WTC11 (cell line): ENCODE results near the gene LHPP. TPM values are rescaled to one million over a fixed set of nuclear protein-coding genes. Genes with fewer than 3 reads are reported as not detected.
"Not testable (repeated sequence)": the region's sequence is repeated elsewhere in the genome, so short reads cannot be mapped to it uniquely, and the experiment has no call there.

Source experiments
- ATAC-seq: fragments of 200-7000 bp; cut with Tn5 transposase; 2 replicates; pipeline ENCODE4 v1.10.0; 2021; ENCODE audit warnings: mild to moderate bottlenecking, moderate library complexity
- CTCF ChIA-PET: fragments of 300-600 bp; sonication (Branson Sonifier 250); formaldehyde crosslinking; loops from one replicate; lab custom pipeline; 2021; ENCODE audit warnings: antibody characterized with exemption; lab: Charles Lee
- POLR2A ChIA-PET: fragments of 350-600 bp; sonication (Branson Sonifier 250); formaldehyde crosslinking; loops from one replicate; lab custom pipeline; 2021; ENCODE audit warnings: antibody characterized with exemption; lab: Charles Lee
- DNase-seq: peaks from one replicate; pipeline ENCODE4 v3.0.0; 2021; ENCODE audit warnings: low spot score
- H3K27ac Mint-ChIP-seq: 2 replicates; pipeline ENCODE4 v1.8.0; 2021; ENCODE audit warnings: mixed read lengths
- H3K27me3 Mint-ChIP-seq: 2 replicates; pipeline ENCODE4 v1.8.0; 2021; ENCODE audit warnings: low read depth, mild to moderate bottlenecking, moderate library complexity, mixed read lengths
- H3K36me3 Mint-ChIP-seq: 2 replicates; pipeline ENCODE4 v1.8.0; 2021; ENCODE audit warnings: mixed read lengths
- H3K4me1 Mint-ChIP-seq: 2 replicates; pipeline ENCODE4 v1.8.0; 2022; ENCODE audit warnings: mixed read lengths
- H3K4me3 Mint-ChIP-seq: 2 replicates; pipeline ENCODE4 v1.8.0; 2021; ENCODE audit warnings: mild to moderate bottlenecking, moderate library complexity, mixed read lengths
- H3K9me3 Mint-ChIP-seq: 2 replicates; pipeline ENCODE4 v1.8.0; 2021; ENCODE audit warnings: mixed read lengths
- AR ChIP-seq: fragments of 250-450 bp; sonication (Bioruptor Pico); IDR thresholded peaks from 2 replicates; pipeline ENCODE4 v1.9.0; 2021; ENCODE audit warnings: mild to moderate bottlenecking
- CBFB ChIP-seq: sonication (generic); formaldehyde crosslinking; IDR thresholded peaks from 2 replicates; pipeline ENCODE4 v1.8.1; 2022; ENCODE audit warnings: mild to moderate bottlenecking, low read depth, missing genetic modification reagents
- CDX4 ChIP-seq: fragments of 250-450 bp; sonication (Bioruptor Pico); IDR thresholded peaks from 2 replicates; pipeline ENCODE4 v1.9.0; 2021; ENCODE audit warnings: moderate library complexity, mild to moderate bottlenecking, inconsistent platforms, borderline replicate concordance
- CREM ChIP-seq: sonication (generic); formaldehyde crosslinking; IDR thresholded peaks from 2 replicates; pipeline ENCODE4 v1.8.1; 2022; ENCODE audit warnings: mild to moderate bottlenecking, missing genetic modification reagents, moderate library complexity
- E2F5 ChIP-seq: sonication (generic); formaldehyde crosslinking; IDR thresholded peaks from 2 replicates; pipeline ENCODE4 v1.8.1; 2022; ENCODE audit warnings: mild to moderate bottlenecking, moderate library complexity, missing genetic modification reagents
- GTF2I ChIP-seq: fragments of 250-450 bp; sonication (Bioruptor Pico); conservative IDR thresholded peaks from 2 replicates; pipeline ENCODE4 v1.4.0; 2021; ENCODE audit warnings: mild to moderate bottlenecking
- IRF1 ChIP-seq: sonication (generic); formaldehyde crosslinking; IDR thresholded peaks from 2 replicates; pipeline ENCODE4 v1.8.0; 2023; ENCODE audit warnings: missing genetic modification reagents
- NFYB ChIP-seq: sonication (generic); formaldehyde crosslinking; conservative IDR thresholded peaks from 2 replicates; pipeline ENCODE4 v1.8.0; 2022; ENCODE audit warnings: low read depth, missing genetic modification reagents
- RELA ChIP-seq: sonication (generic); formaldehyde crosslinking; IDR thresholded peaks from 2 replicates; pipeline ENCODE4 v1.8.1; 2022; ENCODE audit warnings: missing genetic modification reagents, mild to moderate bottlenecking, borderline replicate concordance
- SOX15 ChIP-seq: fragments of 250-450 bp; sonication (Bioruptor Pico); IDR thresholded peaks from 2 replicates; pipeline ENCODE4 v1.9.0; 2021; ENCODE audit warnings: mild to moderate bottlenecking
- STAT6 ChIP-seq: sonication (generic); formaldehyde crosslinking; conservative IDR thresholded peaks from 2 replicates; pipeline ENCODE4 v1.8.1; 2023; ENCODE audit warnings: mild to moderate bottlenecking, low read depth, missing genetic modification reagents, moderate library complexity
- TEAD4 ChIP-seq: sonication (generic); formaldehyde crosslinking; IDR thresholded peaks from 2 replicates; pipeline ENCODE4 v1.8.0; 2022; ENCODE audit warnings: mild to moderate bottlenecking, missing genetic modification reagents
- USF1 ChIP-seq: sonication (generic); formaldehyde crosslinking; IDR thresholded peaks from 2 replicates; pipeline ENCODE4 v1.8.0; 2022; ENCODE audit warnings: mild to moderate bottlenecking, missing genetic modification reagents
- USF2 ChIP-seq: sonication (generic); formaldehyde crosslinking; IDR thresholded peaks from 2 replicates; pipeline ENCODE4 v1.8.1; 2023; ENCODE audit warnings: mild to moderate bottlenecking, missing genetic modification reagents, moderate library complexity
- ZNF232 ChIP-seq: sonication (generic); formaldehyde crosslinking; IDR thresholded peaks from 2 replicates; pipeline ENCODE4 v1.8.0; 2022; ENCODE audit warnings: mild to moderate bottlenecking, missing genetic modification reagents
- ZNF317 ChIP-seq: sonication (generic); formaldehyde crosslinking; IDR thresholded peaks from 2 replicates; pipeline ENCODE4 v1.8.1; 2023; ENCODE audit warnings: low read depth, mild to moderate bottlenecking, moderate library complexity, missing genetic modification reagents, borderline replicate concordance
- ZNF396 ChIP-seq: fragments of 250-450 bp; sonication (Bioruptor Pico); IDR thresholded peaks from 2 replicates; pipeline ENCODE4 v1.8.0; 2021; ENCODE audit warnings: mild to moderate bottlenecking, moderate library complexity, borderline replicate concordance
- ZNF512 ChIP-seq: sonication (generic); formaldehyde crosslinking; IDR thresholded peaks from 2 replicates; pipeline ENCODE4 v1.8.1; 2022; ENCODE audit warnings: missing genetic modification reagents, borderline replicate concordance
- total RNA-seq: library from RNA; stranded (reverse); gene quantifications from 3 replicates; pipeline ENCODE4 v1.2.3, GENCODE V29; 2021

Gene LHPP
- total RNA-seq, 1 experiment from 2014 or later, result 33.2 TPM

- H3K27me3 Mint-ChIP-seq, result no peaks in the 10 kb centered on the region; the same call in 1 of the 2 replicates
- ATAC-seq (no peak), DNase-seq (no peak)
- TF ChIP-seq IRF1 (CRISPR knock-in tag) (no peak), CREM (no peak), GTF2I (CRISPR knock-in tag) (no peak), ZNF317 (CRISPR knock-in tag) (no peak), ZNF512 (CRISPR knock-in tag) (no peak)
- no peaks in the 10 kb centered on the region for H3K36me3 Mint-ChIP-seq
- H3K4me3 Mint-ChIP-seq, result no peak overlapping the region
- peaks cover 4% of the 10 kb centered on the region for H3K4me1 Mint-ChIP-seq
- CTCF ChIA-PET, result interaction anchor here (1.3 kb wide), 1 partner anchor 22 kb away, joined by 3 read pairs; no protein-coding TSS in a partner anchor
- POLR2A ChIA-PET, result interaction anchor here (0.7 kb wide), 1 partner anchor 227 kb away, joined by 3 read pairs; no protein-coding TSS in a partner anchor
- peaks cover 20% of the 10 kb centered on the region for H3K9me3 Mint-ChIP-seq
- no peak overlapping the region for H3K27ac Mint-ChIP-seq
These were observed 126.2 kb downstream of the LHPP start for GRCh38 chr10:124587811-124588211.

- not testable (repeated sequence) for H3K4me3 Mint-ChIP-seq, DNase-seq, ATAC-seq, H3K27ac Mint-ChIP-seq, H3K4me1 Mint-ChIP-seq, H3K27me3 Mint-ChIP-seq, H3K36me3 Mint-ChIP-seq
- POLR2A ChIA-PET, result interaction anchor here (0.6 to 0.7 kb wide), 2 partner anchors 26 to 227 kb away, joined by 3 to 4 read pairs; no protein-coding TSS in a partner anchor
- CTCF ChIA-PET, result interaction anchor here (1.2 to 1.9 kb wide), 3 partner anchors 23 to 58 kb away, joined by 3 to 6 read pairs (median 3); no protein-coding TSS in a partner anchor
- H3K9me3 Mint-ChIP-seq, result peaks cover 15% of the 10 kb centered on the region
These were observed 126.7 kb downstream of the LHPP start for GRCh38 chr10:124588341-124588735.

- Mint-ChIP-seq H3K9me3 (peaks cover 9% of the 10 kb centered on the region), H3K4me3 (no peak overlapping the region), H3K36me3 (no peaks in the 10 kb centered on the region), H3K4me1 (peaks cover 4% of the 10 kb centered on the region), H3K27me3 (no peaks in the 10 kb centered on the region; the same call in 1 of the 2 replicates), H3K27ac (no peak overlapping the region)
- no peak for DNase-seq
- ChIA-PET POLR2A (interaction anchor here (0.6 to 0.7 kb wide), 2 partner anchors 26 to 226 kb away, joined by 3 to 4 read pairs; no protein-coding TSS in a partner anchor), CTCF (interaction anchor here (0.8 to 1.9 kb wide), 4 partner anchors 23 to 59 kb away, joined by 3 to 6 read pairs (median 3); no protein-coding TSS in a partner anchor)
- no peak for ATAC-seq
- TF ChIP-seq AR (no peak), SOX15 (CRISPR knock-in tag) (no peak), USF2 (CRISPR knock-in tag) (no peak), USF1 (CRISPR knock-in tag) (no peak), ZNF396 (CRISPR knock-in tag) (no peak), NFYB (CRISPR knock-in tag) (no peak), E2F5 (no peak), CBFB (CRISPR knock-in tag) (no peak), ZNF232 (CRISPR knock-in tag) (no peak), RELA (no peak), TEAD4 (CRISPR knock-in tag) (no peak), CDX4 (CRISPR knock-in tag) (no peak), STAT6 (CRISPR knock-in tag) (no peak)
These were observed 127.3 kb downstream of the LHPP start for GRCh38 chr10:124588736-124589490.
